Mononuclear cell (primary cell): ENCODE results near the gene DLEC1. TPM values are rescaled to one million over a fixed set of nuclear protein-coding genes. Genes with fewer than 3 reads are reported as not detected.

ENCODE experiments used
- H3K27me3 ChIP-seq: 2 replicates; pipeline ENCODE4 v1.6.0; 2011; ENCODE audit warnings: low read length, control low read depth; ENCODE audit not compliant: insufficient read depth
- H3K4me1 ChIP-seq: 2 replicates; pipeline ENCODE4 v1.5.1; 2011; ENCODE audit warnings: mild to moderate bottlenecking, low read length, control low read depth; ENCODE audit not compliant: insufficient read depth
- H3K4me3 ChIP-seq: 2 replicates; pipeline ENCODE4 v1.5.1; 2011; ENCODE audit warnings: mild to moderate bottlenecking, low read length, moderate library complexity
- H3K9me3 ChIP-seq: 2 replicates; pipeline ENCODE4 v1.5.1; 2011; ENCODE audit warnings: low read depth, mild to moderate bottlenecking, control low read depth, low read length
- total RNA-seq: library from RNA; depleted of rRNA; stranded (reverse); fragments of >200 nt; gene quantifications from one replicate; pipeline ENCODE4 v1.2.3, GENCODE V29; 2012

The DLEC1 gene
- total RNA-seq, 1 donor: 1.7 TPM

- Histone ChIP-seq H3K4me3 (peak overlapping the region; percentile 84), H3K9me3 (no peaks in the 10 kb centered on the region), H3K4me1 (peaks cover 60% of the 10 kb centered on the region), H3K27me3 (no peaks in the 10 kb centered on the region)
Observed at GRCh38 chr3:38140326-38141172, 101.5 kb downstream of the DLEC1 start.

DNA sequence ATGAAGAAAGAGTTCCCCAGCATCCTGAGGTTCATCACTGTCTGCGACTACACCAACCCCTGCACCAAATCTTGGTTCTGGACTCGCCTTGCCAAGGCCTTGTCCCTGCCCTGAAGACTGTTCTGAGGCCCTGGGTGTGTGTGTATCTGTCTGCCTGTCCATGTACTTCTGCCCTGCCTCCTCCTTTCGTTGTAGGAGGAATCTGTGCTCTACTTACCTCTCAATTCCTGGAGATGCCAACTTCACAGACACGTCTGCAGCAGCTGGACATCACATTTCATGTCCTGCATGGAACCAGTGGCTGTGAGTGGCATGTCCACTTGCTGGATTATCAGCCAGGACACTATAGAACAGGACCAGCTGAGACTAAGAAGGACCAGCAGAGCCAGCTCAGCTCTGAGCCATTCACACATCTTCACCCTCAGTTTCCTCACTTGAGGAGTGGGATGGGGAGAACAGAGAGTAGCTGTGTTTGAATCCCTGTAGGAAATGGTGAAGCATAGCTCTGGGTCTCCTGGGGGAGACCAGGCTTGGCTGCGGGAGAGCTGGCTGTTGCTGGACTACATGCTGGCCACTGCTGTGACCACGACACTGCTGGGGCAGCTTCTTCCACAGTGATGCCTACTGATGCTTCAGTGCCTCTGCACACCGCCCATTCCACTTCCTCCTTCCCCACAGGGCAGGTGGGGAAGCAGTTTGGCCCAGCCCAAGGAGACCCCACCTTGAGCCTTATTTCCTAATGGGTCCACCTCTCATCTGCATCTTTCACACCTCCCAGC lies 102.4 kb downstream of the DLEC1 start:
- H3K4me3 ChIP-seq: no peak overlapping the region
- H3K4me1 ChIP-seq: peaks cover 56% of the 10 kb centered on the region
- H3K27me3 ChIP-seq: no peaks in the 10 kb centered on the region
- H3K9me3 ChIP-seq: peaks cover 4% of the 10 kb centered on the region

DNA sequence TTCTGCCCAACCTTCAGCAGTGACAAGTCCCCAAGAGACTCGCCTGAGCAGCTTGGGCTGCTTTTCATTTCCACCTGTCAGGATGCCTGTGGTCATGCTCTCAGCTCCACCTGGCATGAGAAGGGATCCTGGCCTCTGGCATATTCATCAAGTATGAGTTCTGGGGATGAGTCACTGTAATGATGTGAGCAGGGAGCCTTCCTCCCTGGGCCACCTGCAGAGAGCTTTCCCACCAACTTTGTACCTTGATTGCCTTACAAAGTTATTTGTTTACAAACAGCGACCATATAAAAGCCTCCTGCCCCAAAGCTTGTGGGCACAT lies 102.9 kb downstream of the DLEC1 start:
- no peaks in the 10 kb centered on the region for H3K27me3 ChIP-seq
- H3K4me1 ChIP-seq: peaks cover 59% of the 10 kb centered on the region
- H3K9me3 ChIP-seq: peaks cover 9% of the 10 kb centered on the region
- no peak overlapping the region for H3K4me3 ChIP-seq

GRCh38 chr3:38142959-38143358 lies 104.0 kb downstream of the DLEC1 start:
- peaks cover 11% of the 10 kb centered on the region for H3K9me3 ChIP-seq
- no peak overlapping the region for H3K4me3 ChIP-seq

GRCh38 chr3:38143511-38143910 lies 104.5 kb downstream of the DLEC1 start:
- H3K27me3 ChIP-seq: no peaks in the 10 kb centered on the region
- peaks cover 11% of the 10 kb centered on the region for H3K9me3 ChIP-seq
- H3K4me1 ChIP-seq: peaks cover 61% of the 10 kb centered on the region
- no peak overlapping the region for H3K4me3 ChIP-seq

More at GRCh38 chr3:38142959-38143358, 104.0 kb downstream of the DLEC1 start:
- no peaks in the 10 kb centered on the region for H3K27me3 ChIP-seq
- H3K4me1 ChIP-seq: peaks cover 61% of the 10 kb centered on the region

DNA sequence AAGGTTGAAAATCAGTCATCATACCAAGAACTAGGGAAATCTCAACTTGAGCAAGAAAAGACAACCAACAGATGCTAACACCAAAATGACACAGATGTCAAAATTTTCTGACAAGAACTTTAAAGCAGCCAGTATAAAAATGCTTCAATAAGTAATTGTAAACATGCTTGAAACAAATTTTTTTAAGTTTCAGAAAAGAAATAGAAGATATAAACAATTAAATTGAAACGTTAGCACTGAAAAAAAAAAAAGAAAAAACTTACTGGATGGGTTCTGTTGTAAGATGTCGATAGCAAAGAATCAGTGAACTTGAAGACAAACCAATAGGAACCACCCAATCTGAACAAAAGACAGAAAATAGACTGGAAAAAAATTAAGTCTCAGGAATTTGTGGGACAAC lies 107.5 kb downstream of the DLEC1 start:
- peaks cover 65% of the 10 kb centered on the region for H3K4me1 ChIP-seq
- peaks cover 11% of the 10 kb centered on the region for H3K9me3 ChIP-seq
- no peaks in the 10 kb centered on the region for H3K27me3 ChIP-seq
- no peak overlapping the region for H3K4me3 ChIP-seq

GRCh38 chr3:38147421-38147820 lies 108.4 kb downstream of the DLEC1 start:
- H3K9me3 ChIP-seq: peaks cover 11% of the 10 kb centered on the region
- no peak overlapping the region for H3K4me3 ChIP-seq
- H3K4me1 ChIP-seq: peaks cover 69% of the 10 kb centered on the region
- no peaks in the 10 kb centered on the region for H3K27me3 ChIP-seq

DNA sequence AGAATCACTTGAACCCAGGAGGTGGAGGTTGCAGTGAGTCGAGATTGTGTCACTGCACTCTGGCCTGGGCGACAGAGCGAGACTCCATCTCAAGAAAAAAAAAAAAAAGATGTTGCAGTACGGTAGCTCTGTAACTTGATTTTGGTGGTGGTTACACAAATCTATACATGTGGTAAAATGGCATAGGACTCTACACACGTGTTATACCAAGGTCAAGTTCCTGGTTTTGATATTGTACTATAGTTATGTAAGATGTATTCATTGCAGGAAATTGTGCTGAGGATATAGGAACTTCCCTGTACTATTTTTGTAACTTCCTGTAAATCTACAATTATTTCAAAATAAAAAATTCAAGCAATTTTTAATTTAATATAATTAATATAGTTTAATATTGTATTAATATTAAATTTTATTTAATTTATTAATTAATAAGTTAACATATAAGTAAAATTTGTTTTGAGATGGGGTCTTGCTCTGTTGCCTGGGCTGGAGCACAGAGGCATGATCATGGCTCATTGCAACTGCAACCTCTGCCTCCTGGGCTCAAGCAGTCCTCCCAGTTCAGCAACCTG lies 109.4 kb downstream of the DLEC1 start:
- Histone ChIP-seq H3K27me3 (no peaks in the 10 kb centered on the region), H3K4me1 (peaks cover 72% of the 10 kb centered on the region), H3K4me3 (no peak overlapping the region), H3K9me3 (peaks cover 11% of the 10 kb centered on the region)

- H3K27me3 ChIP-seq: no peaks in the 10 kb centered on the region
- H3K4me1 ChIP-seq: peaks cover 79% of the 10 kb centered on the region
Observed at GRCh38 chr3:38149708-38150107, 110.7 kb downstream of the DLEC1 start.

DNA sequence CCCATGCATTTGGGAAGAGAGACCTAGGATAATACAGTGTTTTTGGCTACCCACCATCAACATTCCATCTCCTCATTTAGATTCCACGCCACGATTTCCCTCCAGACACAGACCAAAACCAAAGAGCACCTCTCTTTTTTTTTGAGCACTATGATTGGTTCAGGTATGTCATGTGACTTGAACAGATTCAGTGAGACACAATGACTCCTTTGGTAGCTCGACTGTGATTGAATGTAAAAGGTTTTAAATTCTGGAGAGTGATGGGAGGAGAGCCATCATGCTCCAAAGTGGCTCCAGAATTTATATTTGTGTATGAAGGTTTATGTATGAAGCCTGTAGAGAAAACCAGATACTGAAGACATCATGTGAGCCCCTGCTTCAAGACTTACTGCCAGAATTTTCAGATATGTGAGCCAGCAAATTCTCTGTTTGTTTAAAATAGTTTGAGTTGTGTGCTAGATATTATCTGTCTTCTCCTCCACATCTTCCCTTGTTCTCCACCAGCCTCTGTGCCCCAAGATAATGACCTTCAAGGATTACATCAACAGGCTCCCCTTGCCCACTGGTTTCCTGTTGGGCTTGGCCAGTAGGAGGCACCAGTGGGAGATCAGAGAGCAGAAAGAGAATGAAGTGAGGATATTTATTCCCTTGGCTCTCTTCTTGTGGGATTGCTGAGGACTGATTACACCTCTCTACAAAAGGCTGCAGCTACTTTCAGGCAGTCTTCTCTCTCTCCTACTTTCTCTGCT lies 111.9 kb downstream of the DLEC1 start:
- Histone ChIP-seq H3K9me3 (peaks cover 11% of the 10 kb centered on the region), H3K4me3 (no peak overlapping the region), H3K27me3 (no peaks in the 10 kb centered on the region), H3K4me1 (peaks cover 82% of the 10 kb centered on the region)

More at GRCh38 chr3:38149708-38150107, 110.7 kb downstream of the DLEC1 start:
- H3K9me3 ChIP-seq: peaks cover 11% of the 10 kb centered on the region
- H3K4me3 ChIP-seq: no peak overlapping the region

DNA sequence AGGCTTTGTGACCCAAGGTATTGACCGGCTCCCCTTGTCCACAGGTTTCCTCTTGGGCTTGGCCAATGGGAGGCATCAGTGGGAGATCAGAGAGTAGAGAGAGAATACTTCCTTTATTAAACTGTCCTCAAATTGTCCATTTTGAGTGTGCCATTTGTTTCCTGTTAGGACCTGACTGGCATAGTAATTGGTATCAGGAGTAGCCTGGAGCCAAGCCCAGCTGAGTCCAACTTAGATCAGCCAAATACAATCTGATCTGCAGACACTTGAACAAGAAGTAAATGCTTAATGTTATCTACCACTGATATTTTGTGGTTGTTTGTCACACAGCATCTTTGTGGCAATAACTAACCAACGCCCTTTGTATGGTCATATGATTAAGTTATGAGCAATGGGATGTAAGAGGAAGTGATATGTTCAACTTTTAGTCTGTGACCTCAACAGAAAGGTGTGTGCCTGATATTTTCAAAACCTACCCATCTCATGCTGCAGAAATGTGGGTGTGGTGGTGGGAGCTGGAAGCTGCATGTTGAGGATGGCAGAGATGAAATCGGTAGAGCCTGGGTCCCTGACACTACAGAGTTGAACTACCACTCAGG lies 112.8 kb downstream of the DLEC1 start:
- peaks cover 3% of the 10 kb centered on the region for H3K9me3 ChIP-seq
- H3K27me3 ChIP-seq: no peaks in the 10 kb centered on the region
- no peak overlapping the region for H3K4me3 ChIP-seq
- H3K4me1 ChIP-seq: peaks cover 75% of the 10 kb centered on the region

- Histone ChIP-seq H3K4me3 (no peak overlapping the region), H3K27me3 (no peaks in the 10 kb centered on the region), H3K4me1 (peaks cover 69% of the 10 kb centered on the region), H3K9me3 (no peaks in the 10 kb centered on the region)
Observed at GRCh38 chr3:38152609-38153008, 113.6 kb downstream of the DLEC1 start.

GRCh38 chr3:38153221-38153620 lies 114.2 kb downstream of the DLEC1 start:
- Histone ChIP-seq H3K9me3 (no peaks in the 10 kb centered on the region), H3K4me3 (no peak overlapping the region), H3K4me1 (peaks cover 63% of the 10 kb centered on the region), H3K27me3 (no peaks in the 10 kb centered on the region)

- Histone ChIP-seq H3K4me3 (no peak overlapping the region), H3K27me3 (no peaks in the 10 kb centered on the region), H3K4me1 (peaks cover 58% of the 10 kb centered on the region), H3K9me3 (no peaks in the 10 kb centered on the region)
Observed at GRCh38 chr3:38154033-38154494, 115.1 kb downstream of the DLEC1 start.
